Effector memory CD4-positive, alpha-beta T cell (primary cell): Measurements from ENCODE around the gene LRRC8A.
A peak's percentile ranks its signal among the peaks of the same experiment; 100 is the strongest.

Source experiments
- DNase-seq, 3 donors: peaks; one replicate each; pipeline ENCODE4 v3.0.0-alpha.2; 2020
- H3K27ac ChIP-seq: 2 replicates; pipeline ENCODE4 v1.7.0; 2013; ENCODE audit warnings: mild to moderate bottlenecking, low read length, moderate library complexity; ENCODE audit not compliant: insufficient read depth, poor library complexity, severe bottlenecking
- H3K27me3 ChIP-seq: replicated peaks from 2 replicates; pipeline ENCODE4 v1.7.0; 2013; ENCODE audit warnings: mild to moderate bottlenecking, low read length; ENCODE audit not compliant: insufficient read depth, control insufficient read depth, poor library complexity, severe bottlenecking
- H3K36me3 ChIP-seq: 2 replicates; pipeline ENCODE4 v1.7.0; 2013; ENCODE audit warnings: mild to moderate bottlenecking, low read length, moderate library complexity; ENCODE audit not compliant: control insufficient read depth, insufficient read depth
- H3K4me1 ChIP-seq: 2 replicates; pipeline ENCODE4 v1.7.0; 2013; ENCODE audit warnings: low read length, mild to moderate bottlenecking; ENCODE audit not compliant: control insufficient read depth, insufficient read depth, poor library complexity, severe bottlenecking
- H3K4me3 ChIP-seq: 2 replicates; pipeline ENCODE4 v1.7.0; 2013; ENCODE audit warnings: low read length, low read depth, mild to moderate bottlenecking; ENCODE audit not compliant: insufficient read depth, poor library complexity, severe bottlenecking
- H3K9me3 ChIP-seq: 2 replicates; pipeline ENCODE4 v1.7.0; 2013; ENCODE audit warnings: mild to moderate bottlenecking, low read length, moderate library complexity; ENCODE audit not compliant: control insufficient read depth

The LRRC8A gene

DNA sequence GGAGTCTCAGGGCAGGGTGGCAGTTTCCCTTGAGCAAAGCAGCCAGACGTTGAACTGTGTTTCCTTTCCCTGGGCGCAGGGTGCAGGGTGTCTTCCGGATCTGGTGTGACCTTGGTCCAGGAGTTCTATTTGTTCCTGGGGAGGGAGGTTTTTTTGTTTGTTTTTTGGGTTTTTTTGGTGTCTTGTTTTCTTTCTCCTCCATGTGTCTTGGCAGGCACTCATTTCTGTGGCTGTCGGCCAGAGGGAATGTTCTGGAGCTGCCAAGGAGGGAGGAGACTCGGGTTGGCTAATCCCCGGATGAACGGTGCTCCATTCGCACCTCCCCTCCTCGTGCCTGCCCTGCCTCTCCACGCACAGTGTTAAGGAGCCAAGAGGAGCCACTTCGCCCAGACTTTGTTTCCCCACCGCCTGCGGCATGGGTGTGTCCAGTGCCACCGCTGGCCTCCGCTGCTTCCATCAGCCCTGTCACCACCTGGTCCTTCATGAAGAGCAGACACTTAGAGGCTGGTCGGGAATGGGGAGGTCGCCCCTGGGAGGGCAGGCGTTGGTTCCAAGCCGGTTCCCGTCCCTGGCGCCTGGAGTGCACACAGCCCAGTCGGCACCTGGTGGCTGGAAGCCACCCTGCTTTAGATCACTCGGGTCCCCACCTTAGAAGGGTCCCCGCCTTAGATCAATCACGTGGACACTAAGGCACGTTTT, 35.4 kb downstream of the LRRC8A start:
- Histone ChIP-seq H3K36me3 (peaks cover 34% of the 10 kb centered on the region), H3K27ac (no peak overlapping the region), H3K4me1 (peaks cover under 1% of the 10 kb centered on the region), H3K27me3 (no peaks in the 10 kb centered on the region), H3K9me3 (no peaks in the 10 kb centered on the region), H3K4me3 (no peak overlapping the region)
- DNase-seq = no peak

DNA sequence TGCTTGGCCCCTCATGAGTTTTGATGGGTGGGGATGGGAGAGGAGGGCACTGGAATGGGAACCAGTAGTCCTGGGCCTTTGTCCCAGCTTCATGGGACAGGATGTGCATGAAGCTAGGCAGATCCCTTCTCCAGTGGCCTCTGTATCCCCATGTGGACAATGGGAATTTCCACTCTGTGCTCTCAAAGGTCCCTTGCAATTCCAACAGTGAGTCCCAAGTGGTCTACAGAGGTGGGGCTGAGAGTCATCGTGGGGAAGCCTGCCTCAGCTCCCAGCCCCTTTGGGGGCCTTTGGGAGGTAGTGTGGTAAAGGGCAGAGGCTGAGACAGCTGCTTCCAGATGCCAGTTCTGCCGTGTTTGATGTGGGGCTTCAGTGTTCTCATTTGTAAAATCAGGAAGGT, 37.0 kb downstream of the LRRC8A start:
- Histone ChIP-seq H3K4me1 (no peaks in the 10 kb centered on the region), H3K9me3 (no peaks in the 10 kb centered on the region), H3K4me3 (no peak overlapping the region), H3K27me3 (no peaks in the 10 kb centered on the region), H3K27ac (no peak overlapping the region), H3K36me3 (peaks cover 34% of the 10 kb centered on the region)
- DNase-seq = no peak

DNA sequence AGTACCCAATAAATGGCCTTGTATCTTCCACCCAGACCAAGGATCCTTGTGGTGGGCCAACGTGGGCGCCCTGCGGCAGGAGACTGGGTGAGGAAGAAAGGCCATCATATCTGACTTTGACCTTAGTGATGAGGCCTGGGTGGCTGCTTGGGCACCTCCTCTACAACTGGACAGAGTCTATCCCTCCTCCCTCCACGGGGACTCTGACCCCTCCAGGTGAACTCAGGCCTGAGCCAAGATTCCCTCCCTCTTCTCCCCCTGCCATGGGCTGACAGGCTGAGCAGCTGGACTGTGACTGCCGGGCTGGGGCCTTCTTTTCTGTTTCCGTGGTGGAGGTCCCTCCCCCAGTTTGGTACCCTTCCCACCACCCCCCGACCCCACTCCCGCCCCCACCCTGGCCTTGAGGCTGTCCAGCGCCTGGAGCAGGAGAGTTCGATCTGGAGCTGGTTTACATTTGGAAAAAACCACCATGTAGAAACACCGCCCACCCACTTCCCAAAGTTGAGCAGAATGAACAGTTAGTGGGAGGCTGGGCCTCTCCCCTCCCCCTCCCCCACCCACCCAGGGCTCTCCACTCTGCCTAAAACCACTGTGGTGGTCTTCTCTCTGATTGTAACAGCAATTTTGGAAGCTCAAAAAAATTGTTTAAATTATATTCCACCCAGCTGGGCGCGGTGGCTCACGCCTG, 37.6 kb downstream of the LRRC8A start:
- Histone ChIP-seq H3K27ac (no peak overlapping the region), H3K27me3 (no peaks in the 10 kb centered on the region), H3K4me3 (no peak overlapping the region), H3K4me1 (no peaks in the 10 kb centered on the region), H3K36me3 (peaks cover 33% of the 10 kb centered on the region), H3K9me3 (no peaks in the 10 kb centered on the region)
- no peak for DNase-seq

DNA sequence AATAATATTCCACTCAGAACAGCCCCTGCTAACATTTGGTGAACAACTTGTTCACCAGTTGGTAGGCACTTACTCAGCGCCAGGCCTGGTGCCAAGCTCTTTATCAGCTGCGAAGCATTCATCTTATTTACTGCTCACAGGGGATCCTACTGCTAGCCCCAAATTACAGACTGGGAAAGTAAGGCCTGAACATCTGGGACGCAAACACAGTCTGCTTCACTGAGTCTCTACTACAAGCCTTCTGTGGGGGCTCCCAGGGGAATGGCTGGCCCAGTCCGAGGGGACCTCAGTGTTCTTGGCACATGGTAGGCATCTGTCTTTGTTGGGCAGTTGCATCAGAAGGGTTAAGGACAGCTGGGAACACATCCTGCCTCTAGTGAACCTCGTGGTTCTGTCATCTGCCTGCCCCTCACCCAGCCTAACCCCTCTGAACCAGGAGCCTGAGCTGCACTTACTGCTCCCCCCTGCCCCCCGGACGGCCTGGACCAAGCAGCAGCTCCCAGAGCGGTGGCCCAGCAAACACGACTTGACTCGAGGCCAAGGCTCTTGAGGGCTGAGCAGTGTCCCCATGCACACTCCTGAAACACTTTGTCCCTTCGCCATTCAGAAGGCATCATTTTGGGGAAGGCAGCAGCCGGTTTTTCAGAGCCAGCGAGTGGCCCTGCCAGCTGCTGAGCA, 38.6 kb downstream of the LRRC8A start, which contains the start of gene PHYHD1:
PHYHD1 (plus strand) TSS at position 602 of the 678 bp plus-strand sequence. CDS start 1,342 bp downstream, outside the sequence.
- Histone ChIP-seq H3K9me3 (no peaks in the 10 kb centered on the region), H3K27me3 (no peaks in the 10 kb centered on the region), H3K4me3 (no peak within 1 kb of the TSS), H3K36me3 (peaks cover 28% of the 10 kb centered on the region), H3K4me1 (no peaks in the 10 kb centered on the region), H3K27ac (no peak within 1 kb of the TSS)
- DNase-seq = no peak

DNA sequence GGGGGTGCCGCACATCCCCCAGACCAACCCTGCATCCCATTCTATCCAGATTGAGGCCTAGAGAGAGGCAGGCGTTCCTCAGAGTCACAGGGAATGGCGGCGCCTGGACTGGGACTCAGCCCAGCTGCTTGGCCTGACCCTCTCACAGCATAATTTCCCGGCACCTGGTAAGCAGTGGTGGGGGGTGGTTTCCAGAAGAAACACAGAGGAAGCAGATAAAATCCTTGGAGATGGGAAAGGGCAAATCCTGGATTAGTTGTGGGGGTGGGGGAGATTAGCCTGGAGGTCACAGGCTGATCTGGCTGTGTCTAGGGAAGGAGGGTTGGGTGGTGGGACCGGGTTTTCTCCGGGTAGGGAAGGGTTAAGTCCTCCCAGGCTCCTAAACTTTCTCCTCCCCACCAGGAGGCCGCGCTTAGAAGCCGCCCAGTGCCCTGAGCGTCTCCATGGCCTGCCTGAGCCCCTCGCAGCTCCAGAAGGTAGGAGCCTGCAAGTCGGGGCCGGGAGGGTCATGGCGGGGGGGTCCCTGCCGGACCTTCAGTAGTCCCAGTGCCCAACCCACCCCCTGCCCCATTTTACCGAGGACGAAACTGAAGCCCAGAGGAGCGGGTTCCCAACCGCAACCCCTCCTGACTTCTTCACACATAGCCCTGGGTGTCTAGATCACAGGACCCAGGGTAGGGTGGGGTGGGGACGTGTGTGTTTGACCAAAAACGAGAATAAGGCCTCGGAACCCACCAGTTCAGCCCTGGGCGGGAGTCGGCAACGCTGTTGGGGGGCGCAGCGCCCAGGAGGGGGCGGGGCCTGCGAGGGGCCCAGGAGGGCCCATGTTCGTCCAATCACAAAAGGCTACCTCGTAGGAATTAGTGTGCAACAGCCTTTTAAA, 40.2 kb downstream of the LRRC8A start:
- Histone ChIP-seq H3K36me3 (peaks cover 18% of the 10 kb centered on the region), H3K9me3 (no peaks in the 10 kb centered on the region), H3K4me1 (no peaks in the 10 kb centered on the region), H3K27ac (no peak overlapping the region), H3K27me3 (no peaks in the 10 kb centered on the region), H3K4me3 (no peak overlapping the region)
- DNase-seq = no peak

DNA sequence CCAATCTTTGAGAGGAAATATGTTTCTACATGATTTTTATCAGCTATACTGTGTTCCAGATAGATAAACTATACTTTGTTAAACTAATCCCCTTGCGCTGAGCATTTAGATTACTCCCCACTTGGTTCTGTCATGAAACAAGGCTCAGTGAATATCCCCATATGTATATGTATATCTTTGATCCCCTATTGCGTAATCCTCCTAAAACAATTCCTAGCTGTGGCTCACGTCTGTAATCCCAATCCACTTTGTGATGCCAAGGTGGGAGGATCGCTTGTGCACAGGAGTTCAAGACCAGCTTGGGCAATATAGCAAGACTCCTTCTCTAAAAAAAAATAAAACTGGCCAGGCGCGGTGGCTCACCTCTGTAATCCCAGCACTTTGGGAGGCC, 41.6 kb downstream of the LRRC8A start:
- no peaks in the 10 kb centered on the region for H3K27me3 ChIP-seq
- DNase-seq = no peak
- no peaks in the 10 kb centered on the region for H3K9me3 ChIP-seq
- H3K36me3 ChIP-seq = peaks cover 7% of the 10 kb centered on the region
- no peak overlapping the region for H3K27ac ChIP-seq
- H3K4me3 ChIP-seq = no peak overlapping the region
- H3K4me1 ChIP-seq = peaks cover 4% of the 10 kb centered on the region

DNA sequence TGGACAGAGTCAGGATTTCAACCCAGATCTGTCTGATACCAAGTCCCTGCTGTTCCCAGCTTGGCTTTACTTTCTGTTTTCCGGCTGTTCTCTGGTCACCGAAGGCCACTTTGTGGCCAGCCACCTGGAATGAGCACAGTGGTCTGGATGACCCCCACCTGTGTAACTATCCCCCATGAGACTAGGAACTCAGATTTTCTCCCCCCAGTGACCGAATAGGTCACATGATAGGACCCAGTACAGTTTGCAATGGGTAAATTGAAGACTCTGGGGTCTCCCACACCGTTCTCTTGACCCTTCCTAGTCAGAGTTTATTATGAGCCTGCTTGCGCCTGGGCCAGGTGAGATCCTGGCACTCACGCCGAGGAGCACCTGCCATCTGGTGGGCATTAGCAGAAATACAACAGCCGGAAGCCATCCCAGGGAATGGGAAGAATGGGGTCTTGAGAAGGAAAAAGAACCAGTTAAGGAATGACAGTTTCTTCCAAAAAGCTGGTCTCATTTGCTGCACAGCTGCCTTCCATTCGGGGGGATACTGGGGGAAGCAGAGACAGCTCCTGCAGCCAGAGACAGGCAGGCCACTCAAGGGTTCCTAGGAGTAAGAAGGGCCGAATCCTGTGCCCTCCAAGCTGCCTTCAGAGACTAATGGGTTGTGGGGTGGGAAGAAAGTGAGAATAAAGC, 45.9 kb downstream of the LRRC8A start:
- no peak overlapping the region for H3K27ac ChIP-seq
- no peaks in the 10 kb centered on the region for H3K27me3 ChIP-seq
- DNase-seq = peak; percentile 18 to 38 (median 22)

DNA sequence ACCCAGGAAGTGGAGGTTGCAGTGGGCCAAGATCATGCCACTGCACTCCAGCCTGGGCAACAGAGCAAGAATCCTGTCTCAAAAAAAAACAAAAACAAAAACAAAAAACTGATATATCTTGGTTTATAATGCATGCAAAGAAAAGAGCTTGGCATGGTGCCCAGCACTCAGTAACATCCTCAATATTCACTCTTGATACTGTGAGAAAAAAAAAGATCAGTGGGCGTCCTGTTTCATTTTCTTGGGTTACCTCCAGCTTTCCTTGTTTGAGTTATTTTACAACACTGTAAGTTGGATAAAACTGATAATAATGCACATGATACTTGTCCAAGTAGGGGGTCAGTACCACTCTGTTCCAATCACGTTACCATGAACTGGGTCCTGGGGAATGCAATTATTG, 46.7 kb downstream of the LRRC8A start:
- H3K4me1 ChIP-seq = peaks cover 4% of the 10 kb centered on the region
- no peaks in the 10 kb centered on the region for H3K27me3 ChIP-seq
- H3K36me3 ChIP-seq = no peaks in the 10 kb centered on the region
- no peak for DNase-seq
- no peaks in the 10 kb centered on the region for H3K9me3 ChIP-seq
- no peak overlapping the region for H3K4me3 ChIP-seq
- H3K27ac ChIP-seq = no peak overlapping the region

More for the DNA sequence above, 45.9 kb downstream of the LRRC8A start:
- Histone ChIP-seq H3K4me3 (no peak overlapping the region), H3K36me3 (no peaks in the 10 kb centered on the region), H3K9me3 (no peaks in the 10 kb centered on the region), H3K4me1 (peaks cover 4% of the 10 kb centered on the region)

DNA sequence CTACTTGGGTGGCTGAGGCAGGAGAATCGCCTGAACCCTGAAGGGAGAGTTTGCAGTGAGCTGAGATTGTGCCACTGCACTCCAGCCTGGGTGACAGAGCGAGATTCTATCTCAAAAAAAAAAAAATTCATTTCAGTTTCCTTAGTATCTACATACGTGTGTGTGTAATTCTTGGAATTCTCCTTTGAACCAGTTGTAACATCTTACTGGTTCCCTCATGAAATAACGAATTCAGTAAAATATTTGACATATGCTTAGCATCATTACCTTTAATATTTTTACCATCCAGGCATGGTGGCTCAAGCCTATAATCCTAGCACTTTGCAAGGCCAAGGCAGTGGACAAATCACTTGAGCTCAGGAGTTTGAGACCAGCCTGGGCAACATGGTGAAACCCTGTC, 47.6 kb downstream of the LRRC8A start:
- Histone ChIP-seq H3K4me3 (no peak overlapping the region), H3K36me3 (no peaks in the 10 kb centered on the region), H3K9me3 (no peaks in the 10 kb centered on the region), H3K27ac (no peak overlapping the region), H3K4me1 (peaks cover 4% of the 10 kb centered on the region), H3K27me3 (no peaks in the 10 kb centered on the region)
- no peak for DNase-seq
